Activated T-helper 17 cell treated with anti-CD3 and anti-CD28 coated beads, Interleukin-2, amount 50 U/mL, for 72 hours (primary cell): ENCODE data around the gene SLC35A4. TPM values are rescaled to one million over a fixed set of nuclear protein-coding genes. Genes with fewer than 3 reads are reported as not detected.
"Not testable (repeated sequence)": the region's sequence is repeated elsewhere in the genome, so short reads cannot be mapped to it uniquely, and the experiment has no call there.

Experiments used
- ATAC-seq: fragments of 150-1000 bp; cut with Tn5 transposase; replicated peaks from 2 replicates; pipeline ENCODE4 v1.10.0; 2021; ENCODE audit warnings: mild to moderate bottlenecking, moderate library complexity
- H3K27ac Mint-ChIP-seq: one replicate; pipeline ENCODE4 v1.8.0; 2022; ENCODE audit warnings: mixed read lengths
- H3K27me3 Mint-ChIP-seq: one replicate; pipeline ENCODE4 v1.8.0; 2022; ENCODE audit warnings: mixed read lengths
- H3K36me3 Mint-ChIP-seq: one replicate; pipeline ENCODE4 v1.8.0; 2022; ENCODE audit warnings: low read depth, mild to moderate bottlenecking, mixed read lengths
- H3K4me1 Mint-ChIP-seq: one replicate; pipeline ENCODE4 v1.8.0; 2022; ENCODE audit warnings: mixed read lengths
- H3K4me3 Mint-ChIP-seq: one replicate; pipeline ENCODE4 v1.8.0; 2022; ENCODE audit warnings: mild to moderate bottlenecking, mixed read lengths
- H3K9me3 Mint-ChIP-seq: one replicate; pipeline ENCODE4 v1.8.0; 2022; ENCODE audit warnings: mixed read lengths
- total RNA-seq, 2 donors: library from RNA; stranded (reverse); gene quantifications; one replicate each; pipeline ENCODE4 v1.2.3, GENCODE V29; 2022

SLC35A4 gene
- total RNA-seq, 2 donors from 2014 or later: 56.0 to 89.6 TPM

GRCh38 chr5:140591747-140592372 lies 27.2 kb downstream of the SLC35A4 start:
- Mint-ChIP-seq H3K4me3 (no peak overlapping the region), H3K9me3 (no peaks in the 10 kb centered on the region), H3K36me3 (no peaks in the 10 kb centered on the region), H3K27ac (no peak overlapping the region), H3K4me1 (no peaks in the 10 kb centered on the region), H3K27me3 (no peaks in the 10 kb centered on the region)
- no peak for ATAC-seq

GRCh38 chr5:140593070-140593469 lies 28.4 kb downstream of the SLC35A4 start:
- H3K4me1 Mint-ChIP-seq, H3K9me3 Mint-ChIP-seq, H3K36me3 Mint-ChIP-seq, H3K4me3 Mint-ChIP-seq, H3K27me3 Mint-ChIP-seq, H3K27ac Mint-ChIP-seq, ATAC-seq: not testable (repeated sequence)

- Mint-ChIP-seq H3K4me1 (no peaks in the 10 kb centered on the region), H3K36me3 (no peaks in the 10 kb centered on the region), H3K4me3 (no peak overlapping the region), H3K27ac (no peak overlapping the region), H3K9me3 (no peaks in the 10 kb centered on the region), H3K27me3 (no peaks in the 10 kb centered on the region)
- no peak for ATAC-seq
Observed at GRCh38 chr5:140594169-140594568, 29.5 kb downstream of the SLC35A4 start.

- H3K9me3 Mint-ChIP-seq: no peaks in the 10 kb centered on the region
- H3K36me3 Mint-ChIP-seq: no peaks in the 10 kb centered on the region
- ATAC-seq: no peak
- no peaks in the 10 kb centered on the region for H3K27me3 Mint-ChIP-seq
- no peak overlapping the region for H3K4me3 Mint-ChIP-seq
- H3K4me1 Mint-ChIP-seq: no peaks in the 10 kb centered on the region
- no peak overlapping the region for H3K27ac Mint-ChIP-seq
Observed at GRCh38 chr5:140595538-140596300, 31.1 kb downstream of the SLC35A4 start.

GRCh38 chr5:140596321-140596741 lies 31.7 kb downstream of the SLC35A4 start:
- Mint-ChIP-seq H3K4me1 (no peaks in the 10 kb centered on the region), H3K9me3 (no peaks in the 10 kb centered on the region), H3K27me3 (no peaks in the 10 kb centered on the region), H3K27ac (no peak overlapping the region), H3K36me3 (no peaks in the 10 kb centered on the region), H3K4me3 (no peak overlapping the region)
- ATAC-seq: no peak

GRCh38 chr5:140598836-140599235 lies 34.2 kb downstream of the SLC35A4 start:
- no peak overlapping the region for H3K27ac Mint-ChIP-seq
- H3K4me1 Mint-ChIP-seq: no peaks in the 10 kb centered on the region
- ATAC-seq: no peak
- H3K4me3 Mint-ChIP-seq: no peak overlapping the region
- no peaks in the 10 kb centered on the region for H3K27me3 Mint-ChIP-seq
- no peaks in the 10 kb centered on the region for H3K9me3 Mint-ChIP-seq
- no peaks in the 10 kb centered on the region for H3K36me3 Mint-ChIP-seq

GRCh38 chr5:140600096-140600495 lies 35.5 kb downstream of the SLC35A4 start:
- Mint-ChIP-seq H3K36me3 (no peaks in the 10 kb centered on the region), H3K27ac (no peak overlapping the region)

GRCh38 chr5:140602147-140602546 lies 37.5 kb downstream of the SLC35A4 start:
- Mint-ChIP-seq H3K4me1 (no peaks in the 10 kb centered on the region), H3K9me3 (no peaks in the 10 kb centered on the region), H3K36me3 (no peaks in the 10 kb centered on the region), H3K4me3 (no peak overlapping the region), H3K27ac (no peak overlapping the region), H3K27me3 (no peaks in the 10 kb centered on the region)
- no peak for ATAC-seq

More at GRCh38 chr5:140600096-140600495, 35.5 kb downstream of the SLC35A4 start:
- ATAC-seq: no peak
- Mint-ChIP-seq H3K9me3 (no peaks in the 10 kb centered on the region), H3K4me1 (no peaks in the 10 kb centered on the region), H3K27me3 (no peaks in the 10 kb centered on the region), H3K4me3 (no peak overlapping the region)

- not testable (repeated sequence) for H3K27ac Mint-ChIP-seq, ATAC-seq, H3K4me1 Mint-ChIP-seq, H3K27me3 Mint-ChIP-seq, H3K9me3 Mint-ChIP-seq, H3K36me3 Mint-ChIP-seq, H3K4me3 Mint-ChIP-seq
Observed at GRCh38 chr5:140603446-140603698, 38.7 kb downstream of the SLC35A4 start.

- no peaks in the 10 kb centered on the region for H3K27me3 Mint-ChIP-seq
- no peaks in the 10 kb centered on the region for H3K9me3 Mint-ChIP-seq
- no peak overlapping the region for H3K27ac Mint-ChIP-seq
- no peaks in the 10 kb centered on the region for H3K36me3 Mint-ChIP-seq
- H3K4me3 Mint-ChIP-seq: no peak overlapping the region
- peaks cover under 1% of the 10 kb centered on the region for H3K4me1 Mint-ChIP-seq
- no peak for ATAC-seq
Observed at GRCh38 chr5:140603734-140604133, 39.1 kb downstream of the SLC35A4 start.

- H3K36me3 Mint-ChIP-seq: no peaks in the 10 kb centered on the region
- H3K4me3 Mint-ChIP-seq: no peak overlapping the region
- H3K27ac Mint-ChIP-seq: no peak overlapping the region
- no peaks in the 10 kb centered on the region for H3K27me3 Mint-ChIP-seq
- no peak for ATAC-seq
- H3K4me1 Mint-ChIP-seq: peaks cover 4% of the 10 kb centered on the region
- H3K9me3 Mint-ChIP-seq: no peaks in the 10 kb centered on the region
Observed at GRCh38 chr5:140605879-140606278, 41.3 kb downstream of the SLC35A4 start.

GRCh38 chr5:140607031-140607430 lies 42.4 kb downstream of the SLC35A4 start:
- no peaks in the 10 kb centered on the region for H3K27me3 Mint-ChIP-seq
- peaks cover 4% of the 10 kb centered on the region for H3K4me1 Mint-ChIP-seq
- H3K4me3 Mint-ChIP-seq: no peak overlapping the region
- H3K27ac Mint-ChIP-seq: no peak overlapping the region
- ATAC-seq: no peak
- H3K36me3 Mint-ChIP-seq: no peaks in the 10 kb centered on the region
- no peaks in the 10 kb centered on the region for H3K9me3 Mint-ChIP-seq

GRCh38 chr5:140608722-140609121 lies 44.1 kb downstream of the SLC35A4 start:
- no peaks in the 10 kb centered on the region for H3K36me3 Mint-ChIP-seq
- H3K4me3 Mint-ChIP-seq: no peak overlapping the region
- ATAC-seq: no peak
- H3K9me3 Mint-ChIP-seq: no peaks in the 10 kb centered on the region
- H3K27ac Mint-ChIP-seq: no peak overlapping the region
- peaks cover 9% of the 10 kb centered on the region for H3K4me1 Mint-ChIP-seq
- H3K27me3 Mint-ChIP-seq: peaks cover 5% of the 10 kb centered on the region

GRCh38 chr5:140609126-140609525 lies 44.5 kb downstream of the SLC35A4 start:
- H3K4me3 Mint-ChIP-seq: no peak overlapping the region
- H3K4me1 Mint-ChIP-seq: peaks cover 9% of the 10 kb centered on the region
- no peaks in the 10 kb centered on the region for H3K36me3 Mint-ChIP-seq
- peaks cover 5% of the 10 kb centered on the region for H3K27me3 Mint-ChIP-seq
- ATAC-seq: no peak
- H3K27ac Mint-ChIP-seq: no peak overlapping the region
- H3K9me3 Mint-ChIP-seq: no peaks in the 10 kb centered on the region

GRCh38 chr5:140611020-140611521 lies 46.4 kb downstream of the SLC35A4 start:
- no peak for ATAC-seq
- Mint-ChIP-seq H3K4me1 (peaks cover 9% of the 10 kb centered on the region), H3K9me3 (no peaks in the 10 kb centered on the region), H3K27me3 (peaks cover 5% of the 10 kb centered on the region), H3K27ac (no peak overlapping the region), H3K36me3 (no peaks in the 10 kb centered on the region), H3K4me3 (no peak overlapping the region)
